ENCODE measurements around the gene RBM23. TPM values are rescaled to one million over a fixed set of nuclear protein-coding genes. Genes with fewer than 3 reads are reported as not detected.

Gene RBM23
- total and polyA plus RNA-seq, 2 of the 8 experiments (the other 6 are each of a cell fraction or from before 2014, with no cell fraction given): 41.2 to 43.3 TPM

DNA sequence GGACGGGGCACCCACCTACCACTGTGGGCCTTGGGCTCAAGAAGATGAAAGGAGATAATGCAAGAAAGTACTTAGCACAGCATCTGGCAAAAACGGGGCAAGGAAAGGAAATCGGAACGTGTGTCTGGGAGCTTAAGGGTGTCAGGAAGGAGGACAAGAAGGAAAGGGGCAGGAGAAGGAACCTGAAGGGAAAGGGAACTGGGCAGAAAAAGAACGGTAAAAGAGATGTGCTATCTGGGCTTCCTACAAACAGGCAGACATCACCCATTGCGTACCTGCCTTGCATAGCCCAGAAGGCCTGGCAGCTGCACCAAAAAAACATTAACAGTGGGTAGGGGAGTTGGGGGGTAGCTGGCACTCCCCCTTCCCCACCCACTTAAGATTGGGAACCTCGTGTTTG, 36.9 kb downstream of the RBM23 start:
- FAIRE-seq (no peak), DNase-seq (ENCODE audit: low read depth in 1 of 2, low spot score in 2 of 2) (no peak)
- Histone ChIP-seq H2BK20ac (ENCODE audit: low read length) (0 out of 2 replicates have a peak overlapping the region, but pooled peaks have one; percentile 48), H4K20me1 (replicated peaks in 1 of 2; ENCODE audit: control insufficient read depth in 1 of 2, insufficient read depth in 2 of 2, low read length in 2 of 2) (no peaks in the 10 kb centered on the region), H3K27ac (ENCODE audit: low read depth, low read length) (no peak overlapping the region), H3K36me3 (ENCODE audit: control insufficient read depth in 2 of 4, insufficient read depth in 4 of 4, low read length in 3 of 4) (no peaks in the 10 kb centered on the region; a peak in 1 of 8 replicates), H3K4me3 (ENCODE audit: extremely low read depth in 1 of 4, insufficient read depth in 2 of 4, low read depth in 3 of 4, low read length in 4 of 4) (0 out of 8 replicates have a peak overlapping the region, but pooled peaks of 1 of the 4 experiments have one; percentile 55), H3K27me3 (replicated peaks in 1 of 4; ENCODE audit: control insufficient read depth in 3 of 4, extremely low read depth in 1 of 4, insufficient read depth in 3 of 4, low read length in 3 of 4) (peaks cover 0 to 17% (median 11%) of the 10 kb centered on the region in 4 experiments; a peak in 6 of 7 replicates), H3K23ac (ENCODE audit: insufficient read length) (no peak overlapping the region), H3K4me1 (replicated peaks in 1 of 4; ENCODE audit: control insufficient read depth in 3 of 4, insufficient read depth in 4 of 4, low read length in 3 of 4) (peaks cover 7 to 21% (median 11%) of the 10 kb centered on the region in 4 experiments), H2BK5ac (ENCODE audit: low read depth, low read length) (peak overlapping the region; percentile 60; the same call in 1 of the 2 replicates), H3K9me3 (ENCODE audit: insufficient read depth in 2 of 2, low read depth in 1 of 2, low read length in 1 of 2) (no peaks in the 10 kb centered on the region), H2BK15ac (ENCODE audit: low read length) (no peak overlapping the region; the same call in 1 of the 2 replicates), H3K9ac (replicated peaks in 1 of 4; ENCODE audit: extremely low read depth in 1 of 4, low read depth in 3 of 4, low read length in 3 of 4) (0 out of 7 replicates have a peak overlapping the region, but pooled peaks of 1 of the 4 experiments have one; percentile 24), H4K91ac (replicated peaks; ENCODE audit: insufficient read length, low read length) (no peak overlapping the region), H4K8ac (ENCODE audit: extremely low read depth, insufficient read depth, low read length) (no peak overlapping the region), H2BK12ac (ENCODE audit: low read depth, low read length) (0 out of 2 replicates have a peak overlapping the region, but pooled peaks have one; percentile 43), H2AFZ (ENCODE audit: low read length) (no peak overlapping the region), H2AK5ac (ENCODE audit: low read depth, low read length) (no peak overlapping the region), H3K18ac (ENCODE audit: extremely low read depth, low read length) (no peak overlapping the region), H3K4me2 (ENCODE audit: insufficient read depth in 1 of 2, low read depth in 2 of 2, low read length in 2 of 2) (peak overlapping the region in 1 of 2 experiments; percentile 75; a peak in 1 of 4 replicates), H3K14ac (ENCODE audit: insufficient read length) (no peak overlapping the region), H3K4ac (replicated peaks; ENCODE audit: insufficient read length, low read depth, low read length) (no peak overlapping the region), H3K79me1 (ENCODE audit: low read depth, low read length) (no peaks in the 10 kb centered on the region), H4K5ac (ENCODE audit: insufficient read length, low read depth, low read length) (no peak overlapping the region), H2BK120ac (replicated peaks; ENCODE audit: low read depth, low read length) (no peak overlapping the region), H3K56ac (replicated peaks; ENCODE audit: insufficient read length, low read depth, low read length) (no peak overlapping the region), H3K79me2 (ENCODE audit: control insufficient read depth in 1 of 2, insufficient read depth in 2 of 2, low read length in 2 of 2) (no peaks in the 10 kb centered on the region), H3K23me2 (ENCODE audit: low read depth, low read length) (peaks cover 14% of the 10 kb centered on the region)
- TF ChIP-seq TEAD4 (IDR thresholded peaks at IDR 0.05; ENCODE audit: low read depth, low read length): no peak
- no peak for TF ChIP-seq ASH2L (IDR thresholded peaks at IDR 0.05; ENCODE audit: low read length)
- no peak for TF ChIP-seq TAF1 (IDR thresholded peaks at IDR 0.05; ENCODE audit: low read depth, low read length)
- TF ChIP-seq SIX5 (IDR thresholded peaks at IDR 0.05; ENCODE audit: low read depth, low read length): no peak
- ChIA-PET CTCF (ENCODE audit: partially characterized antibody) (interaction anchor here (0.6 to 56.0 kb wide), 15 partner anchors 10 to 317 kb away, joined by 3 to 1562 read pairs (median 4); partner anchors contain the start of genes LRP10, MMP14, MRPL52 and SLC7A7), POLR2A (ENCODE audit: partially characterized antibody) (interaction anchor here (1.1 to 7.2 kb wide), 10 partner anchors 8 to 108 kb away, joined by 3 to 54 read pairs (median 12); partner anchors contain the start of genes LRP10, PRMT5 and RBM23)
- WGBS, 2 experiments (ENCODE audit: extremely low coverage in 1 of 2, insufficient coverage in 1 of 2, insufficient read length in 1 of 2, insufficient replicate concordance in 2 of 2, low coverage in 1 of 2, low lambda C conversion rate in 2 of 2, missing lambda C conversion rate in 1 of 2): 81% methylated on average over 7 of the region's 7 CpGs; no CpG with 5 or more reads in 1 of the 2 experiments
